Activated CD4-positive, alpha-beta memory T cell treated with anti-CD3 and anti-CD28 coated beads for 36 hours (primary cell): ENCODE measurements around the gene MAP2K4. TPM values are rescaled to one million over a fixed set of nuclear protein-coding genes. Genes with fewer than 3 reads are reported as not detected.

Experiments used
- CTCF ChIA-PET: fragments of 350-600 bp; sonication (Branson Sonifier 250); formaldehyde crosslinking; loops from one replicate; lab custom pipeline; 2021; ENCODE audit warnings: antibody characterized with exemption, inconsistent platforms; lab: Charles Lee
- POLR2A ChIA-PET: fragments of 350-600 bp; sonication (Branson Sonifier 250); formaldehyde crosslinking; loops from one replicate; lab custom pipeline; 2021; ENCODE audit warnings: antibody characterized with exemption; lab: Charles Lee
- DNase-seq: peaks from one replicate; pipeline ENCODE4 v3.0.0-alpha.2; 2020
- H3K27ac Mint-ChIP-seq: one replicate; pipeline ENCODE4 v1.8.0; 2021; ENCODE audit warnings: mixed read lengths
- H3K27me3 Mint-ChIP-seq: one replicate; pipeline ENCODE4 v1.8.0; 2021; ENCODE audit warnings: mixed read lengths
- H3K36me3 Mint-ChIP-seq: one replicate; pipeline ENCODE4 v1.8.0; 2021; ENCODE audit warnings: mixed read lengths
- H3K4me1 Mint-ChIP-seq: one replicate; pipeline ENCODE4 v1.8.0; 2021; ENCODE audit warnings: low read depth, mixed read lengths
- H3K4me3 Mint-ChIP-seq: one replicate; pipeline ENCODE4 v1.8.0; 2021; ENCODE audit warnings: mild to moderate bottlenecking, mixed read lengths
- H3K9me3 Mint-ChIP-seq: one replicate; pipeline ENCODE4 v1.8.0; 2021; ENCODE audit warnings: mixed read lengths
- intact Hi-C: fragments of 100-400 bp; cut with micrococcal nuclease; formaldehyde crosslinking; loops from one replicate; pipeline ENCODE4 v1.15.1; 2023
- microRNA-seq: library from miRNA; unstranded; fragments of <30 nt; microRNA quantifications from one replicate; pipeline ENCODE4 v1.2.0, GENCODE V29; 2022; ENCODE audit warnings: borderline number of aligned reads, borderline microRNAs expressed, borderline replicate concordance
- total RNA-seq, 2 experiments: library from RNA; stranded (reverse); gene quantifications; one replicate each; pipeline ENCODE4 v1.2.3, GENCODE V29; 2021

The MAP2K4 gene
- total RNA-seq, 2 experiments from 2014 or later: 22.0 to 27.2 TPM

- peak; percentile 10 for DNase-seq
- H3K9me3 Mint-ChIP-seq: no peaks in the 10 kb centered on the region
- no peak overlapping the region for H3K27ac Mint-ChIP-seq
- ChIA-PET POLR2A (no interaction called here), CTCF (interaction anchor here (0.9 to 1.7 kb wide), 3 partner anchors 17 to 823 kb away, joined by 3 to 4 read pairs (median 3); no protein-coding TSS in a partner anchor)
- no peaks in the 10 kb centered on the region for H3K4me1 Mint-ChIP-seq
- H3K27me3 Mint-ChIP-seq: no peaks in the 10 kb centered on the region
- intact Hi-C loops: no loop called here
- no peak overlapping the region for H3K4me3 Mint-ChIP-seq
- H3K36me3 Mint-ChIP-seq: no peaks in the 10 kb centered on the region
Measured at GRCh38 chr17:12180644-12181261, 160.1 kb downstream of the MAP2K4 start.

- POLR2A ChIA-PET: no interaction called here
- no peak for DNase-seq
- H3K27me3 Mint-ChIP-seq: no peaks in the 10 kb centered on the region
- no peak overlapping the region for H3K4me3 Mint-ChIP-seq
- CTCF ChIA-PET: no interaction called here
- peaks cover 27% of the 10 kb centered on the region for H3K9me3 Mint-ChIP-seq
- H3K36me3 Mint-ChIP-seq: peaks cover 5% of the 10 kb centered on the region
- H3K4me1 Mint-ChIP-seq: no peaks in the 10 kb centered on the region
- intact Hi-C loops: no loop called here
- no peak overlapping the region for H3K27ac Mint-ChIP-seq
Measured at GRCh38 chr17:12187658-12188057, 167.0 kb downstream of the MAP2K4 start.

DNA sequence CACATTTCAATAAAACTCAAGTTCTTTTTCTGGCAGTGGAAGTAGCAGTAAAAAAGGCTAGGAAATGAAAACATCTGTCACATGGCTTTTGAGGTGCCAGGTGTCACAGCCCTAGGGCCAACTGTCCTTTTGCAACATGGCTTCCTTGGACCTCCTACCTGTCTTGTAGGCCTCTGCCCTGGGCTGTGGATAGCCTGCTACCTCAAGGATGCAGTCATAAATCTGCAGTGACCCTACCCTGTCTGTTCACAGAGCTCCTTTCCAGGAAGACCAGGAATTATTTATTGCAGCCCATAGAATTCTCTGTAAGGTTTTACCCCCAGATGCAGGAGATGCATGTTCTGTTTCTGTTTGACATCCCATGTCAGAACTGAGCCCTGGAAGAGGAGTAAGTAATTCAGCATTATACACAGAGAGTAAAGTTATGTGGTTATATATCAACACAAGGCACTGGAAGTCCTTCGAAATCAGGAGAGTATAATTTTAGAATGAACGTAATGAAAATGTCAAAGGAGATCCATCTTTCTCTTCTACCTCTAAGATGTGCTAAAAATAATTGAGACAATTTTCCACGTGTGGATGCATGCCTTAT, 172.6 kb downstream of the MAP2K4 start:
- peaks cover 17% of the 10 kb centered on the region for H3K9me3 Mint-ChIP-seq
- intact Hi-C loops: no loop called here
- DNase-seq: no peak
- POLR2A ChIA-PET: no interaction called here
- no peaks in the 10 kb centered on the region for H3K4me1 Mint-ChIP-seq
- CTCF ChIA-PET: no interaction called here
- peaks cover 5% of the 10 kb centered on the region for H3K36me3 Mint-ChIP-seq
- peaks cover 3% of the 10 kb centered on the region for H3K27me3 Mint-ChIP-seq
- no peak overlapping the region for H3K27ac Mint-ChIP-seq
- no peak overlapping the region for H3K4me3 Mint-ChIP-seq

Small RNA genes within 50 kb of the gene (microRNA-seq; reads per million reads assigned to microRNA genes)
- gene MIR744: 3,645 reads per million, percentile 92 among the genes with 10 or more reads in this experiment

Other genes starting within 250 kb of the MAP2K4 start
- 1 to 10 TPM; 6.5 TPM for gene ZNF18, start 23.4 kb upstream of the MAP2K4 start, total RNA-seq